Measurements from ENCODE around the gene S100A5. TPM values are rescaled to one million over a fixed set of nuclear protein-coding genes. Genes with fewer than 3 reads are reported as not detected.

S100A5 gene
- total RNA-seq, 1 donor from 2014 or later, result not detected

- Mint-ChIP-seq H3K27me3 (peaks cover 3% of the 10 kb centered on the region), H3K36me3 (ENCODE audit: insufficient read depth) (no peaks in the 10 kb centered on the region), H3K4me1 (ENCODE audit: low read depth) (no peaks in the 10 kb centered on the region), H3K27ac (no peak overlapping the region), H3K4me3 (ENCODE audit: low read depth) (no peak overlapping the region), H3K9me3 (ENCODE audit: low read depth) (no peaks in the 10 kb centered on the region)
- DNase-seq (ENCODE audit: low spot score, unreplicated experiment), result no peak
- no peak for TF ChIP-seq CTCF (IDR thresholded peaks at IDR 0.05; ENCODE audit: unreplicated experiment)
Observed at GRCh38 chr1:153505576-153505975, 35.2 kb downstream of the S100A5 start.

GRCh38 chr1:153503766-153504165 is 37.0 kb downstream of the S100A5 start:
- Mint-ChIP-seq H3K9me3 (ENCODE audit: low read depth) (no peaks in the 10 kb centered on the region), H3K4me3 (ENCODE audit: low read depth) (no peak overlapping the region), H3K27me3 (peaks cover 14% of the 10 kb centered on the region), H3K4me1 (ENCODE audit: low read depth) (no peaks in the 10 kb centered on the region), H3K36me3 (ENCODE audit: insufficient read depth) (no peaks in the 10 kb centered on the region), H3K27ac (no peak overlapping the region)
- no peak for DNase-seq (ENCODE audit: low spot score, unreplicated experiment)
- TF ChIP-seq CTCF (IDR thresholded peaks at IDR 0.05; ENCODE audit: unreplicated experiment), result no peak

- H3K4me3 Mint-ChIP-seq (ENCODE audit: low read depth), result no peak overlapping the region
Observed at GRCh38 chr1:153498746-153499145, 42.0 kb downstream of the S100A5 start.

GRCh38 chr1:153495536-153495935 is 45.2 kb downstream of the S100A5 start:
- Mint-ChIP-seq H3K36me3 (ENCODE audit: insufficient read depth) (no peaks in the 10 kb centered on the region), H3K4me3 (ENCODE audit: low read depth) (no peak overlapping the region)

More at GRCh38 chr1:153498746-153499145, 42.0 kb downstream of the S100A5 start:
- H3K36me3 Mint-ChIP-seq (ENCODE audit: insufficient read depth), result no peaks in the 10 kb centered on the region
- H3K27me3 Mint-ChIP-seq, result peaks cover 18% of the 10 kb centered on the region
- DNase-seq (ENCODE audit: low spot score, unreplicated experiment), result no peak
- no peaks in the 10 kb centered on the region for H3K9me3 Mint-ChIP-seq (ENCODE audit: low read depth)
- no peaks in the 10 kb centered on the region for H3K4me1 Mint-ChIP-seq (ENCODE audit: low read depth)
- no peak overlapping the region for H3K27ac Mint-ChIP-seq
- TF ChIP-seq CTCF (IDR thresholded peaks at IDR 0.05; ENCODE audit: unreplicated experiment), result no peak

GRCh38 chr1:153494976-153495535 is 45.7 kb downstream of the S100A5 start:
- DNase-seq (ENCODE audit: low spot score, unreplicated experiment), result peak; percentile 88
- peaks cover 25% of the 10 kb centered on the region for H3K27me3 Mint-ChIP-seq
- no peaks in the 10 kb centered on the region for H3K36me3 Mint-ChIP-seq (ENCODE audit: insufficient read depth)
- H3K4me3 Mint-ChIP-seq (ENCODE audit: low read depth), result no peak overlapping the region
- no peak overlapping the region for H3K27ac Mint-ChIP-seq
- TF ChIP-seq CTCF (IDR thresholded peaks at IDR 0.05; ENCODE audit: unreplicated experiment), result peak; percentile 98
- no peaks in the 10 kb centered on the region for H3K9me3 Mint-ChIP-seq (ENCODE audit: low read depth)
- H3K4me1 Mint-ChIP-seq (ENCODE audit: low read depth), result peaks cover 7% of the 10 kb centered on the region

More at GRCh38 chr1:153495536-153495935, 45.2 kb downstream of the S100A5 start:
- peaks cover 23% of the 10 kb centered on the region for H3K27me3 Mint-ChIP-seq
- peaks cover 4% of the 10 kb centered on the region for H3K4me1 Mint-ChIP-seq (ENCODE audit: low read depth)
- no peak for TF ChIP-seq CTCF (IDR thresholded peaks at IDR 0.05; ENCODE audit: unreplicated experiment)
- DNase-seq (ENCODE audit: low spot score, unreplicated experiment), result no peak
- no peak overlapping the region for H3K27ac Mint-ChIP-seq
- H3K9me3 Mint-ChIP-seq (ENCODE audit: low read depth), result no peaks in the 10 kb centered on the region

Measured in progenitor cell of endocrine pancreas (in vitro differentiated cells).